CD4-positive, alpha-beta T cell treated with Interleukin-6 for 4 hours (primary cell): ENCODE measurements around the gene CACNG8.
A peak's percentile ranks its signal among the peaks of the same experiment; 100 is the strongest.

Experiments
- DNase-seq: peaks from one replicate; pipeline ENCODE4 v3.0.0-alpha.2; 2020; ENCODE audit warnings: mixed read lengths

The CACNG8 gene

DNA sequence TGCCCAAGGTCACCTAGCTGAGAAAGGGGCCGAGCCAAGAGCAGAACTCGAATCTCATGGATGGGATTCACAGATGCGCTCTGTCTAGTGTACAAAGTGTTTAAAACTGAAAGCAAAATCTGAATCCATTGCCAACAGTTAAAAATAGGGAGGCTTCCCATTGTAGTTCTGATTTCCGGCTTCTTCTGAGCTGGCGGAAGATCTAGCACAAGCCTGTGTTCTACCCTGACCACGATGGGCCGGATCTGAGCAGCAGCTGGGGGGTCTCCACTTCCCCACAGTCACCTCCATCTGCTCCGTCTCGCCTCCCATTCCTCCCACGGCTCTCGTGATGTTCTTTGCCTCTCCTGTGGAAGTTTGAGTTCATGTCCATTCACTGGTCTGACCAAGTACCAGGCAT lies 2.4 kb downstream of the CACNG8 start:
- DNase-seq = no peak

DNA sequence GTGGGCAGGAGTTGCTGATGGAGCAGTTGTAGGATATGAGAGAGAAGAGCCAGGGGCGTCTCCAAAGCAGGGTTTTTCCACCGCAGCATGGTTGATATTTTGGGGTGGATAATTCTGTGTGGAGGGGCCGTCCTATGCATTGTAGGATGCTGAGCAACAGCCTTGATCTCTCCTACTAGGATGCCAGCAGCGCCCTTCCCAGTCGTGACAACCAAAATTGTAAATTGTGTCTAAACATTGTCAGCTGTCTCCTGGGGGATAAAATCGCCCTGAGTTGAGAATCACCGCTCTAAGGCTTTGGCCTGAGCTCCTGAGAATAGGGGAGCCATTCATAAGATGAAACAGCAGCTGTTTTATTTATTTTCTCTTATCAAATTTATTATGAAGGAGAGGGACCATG lies 4.2 kb downstream of the CACNG8 start:
- DNase-seq = no peak

DNA sequence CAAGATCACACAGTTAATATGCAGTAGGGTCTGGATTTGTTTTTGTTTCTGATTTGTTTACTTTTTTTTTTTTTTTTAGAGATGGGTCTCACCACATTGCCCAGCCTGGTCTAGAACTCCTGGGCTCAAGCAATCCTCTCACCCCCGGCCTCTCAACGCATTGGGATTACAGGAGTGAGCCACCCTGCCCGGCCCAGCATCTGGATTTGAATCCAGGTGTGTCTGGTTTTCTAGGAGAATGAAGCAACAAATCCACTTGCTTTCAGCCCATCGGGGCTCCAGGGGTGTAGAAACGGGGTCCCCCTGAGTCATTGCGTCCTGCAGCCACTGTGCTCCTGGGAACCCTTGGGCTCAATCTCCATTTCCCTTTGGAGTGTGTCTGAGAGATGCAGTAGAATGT lies 6.6 kb downstream of the CACNG8 start:
- DNase-seq = no peak

DNA sequence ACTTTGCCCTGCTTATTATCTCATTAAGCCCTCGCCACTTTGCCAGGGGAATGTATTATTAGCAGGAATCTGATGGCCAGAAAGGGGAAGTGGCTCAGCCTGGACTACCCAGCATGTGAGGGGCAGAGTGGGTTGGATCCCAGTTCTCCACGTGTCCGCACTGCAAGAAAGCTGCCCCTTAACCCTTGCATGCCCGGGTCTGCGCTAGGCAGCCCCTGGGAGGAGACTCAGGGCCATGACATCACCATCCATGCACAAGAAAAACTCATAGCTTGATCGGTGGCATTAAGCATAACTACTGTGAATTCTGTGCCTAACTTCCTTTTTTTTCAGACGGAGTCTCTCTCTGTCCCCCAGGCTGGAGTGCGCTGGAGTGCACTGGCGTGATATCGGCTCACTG lies 8.9 kb downstream of the CACNG8 start:
- no peak for DNase-seq

DNA sequence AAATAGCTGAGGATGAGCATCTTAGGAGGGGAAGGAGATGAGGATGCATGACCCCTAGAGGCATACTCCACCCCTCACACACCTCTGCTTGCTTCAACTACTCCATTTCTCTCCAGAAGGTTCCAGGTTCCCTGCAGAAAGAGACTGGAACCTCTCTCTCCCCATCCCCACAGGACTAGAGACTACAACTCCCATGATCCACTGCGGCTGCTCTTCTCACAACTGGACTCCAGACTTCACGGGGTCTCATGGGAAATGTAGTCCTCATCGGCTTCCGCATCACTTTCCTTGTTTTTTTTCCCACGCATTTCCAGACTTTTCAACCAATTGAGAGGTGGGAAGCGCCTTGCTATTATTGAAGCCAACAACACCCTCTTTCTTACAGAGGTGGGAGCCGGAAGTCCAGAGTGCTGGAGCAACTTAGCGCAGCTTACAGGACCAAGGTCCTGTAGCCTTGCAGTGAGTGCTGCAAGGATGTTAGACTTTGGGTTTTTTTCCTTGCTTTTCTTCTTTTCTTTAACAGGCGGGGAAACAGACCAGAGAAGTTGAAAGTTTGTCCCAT lies 14.8 kb downstream of the CACNG8 start:
- DNase-seq = peak; percentile 74

DNA sequence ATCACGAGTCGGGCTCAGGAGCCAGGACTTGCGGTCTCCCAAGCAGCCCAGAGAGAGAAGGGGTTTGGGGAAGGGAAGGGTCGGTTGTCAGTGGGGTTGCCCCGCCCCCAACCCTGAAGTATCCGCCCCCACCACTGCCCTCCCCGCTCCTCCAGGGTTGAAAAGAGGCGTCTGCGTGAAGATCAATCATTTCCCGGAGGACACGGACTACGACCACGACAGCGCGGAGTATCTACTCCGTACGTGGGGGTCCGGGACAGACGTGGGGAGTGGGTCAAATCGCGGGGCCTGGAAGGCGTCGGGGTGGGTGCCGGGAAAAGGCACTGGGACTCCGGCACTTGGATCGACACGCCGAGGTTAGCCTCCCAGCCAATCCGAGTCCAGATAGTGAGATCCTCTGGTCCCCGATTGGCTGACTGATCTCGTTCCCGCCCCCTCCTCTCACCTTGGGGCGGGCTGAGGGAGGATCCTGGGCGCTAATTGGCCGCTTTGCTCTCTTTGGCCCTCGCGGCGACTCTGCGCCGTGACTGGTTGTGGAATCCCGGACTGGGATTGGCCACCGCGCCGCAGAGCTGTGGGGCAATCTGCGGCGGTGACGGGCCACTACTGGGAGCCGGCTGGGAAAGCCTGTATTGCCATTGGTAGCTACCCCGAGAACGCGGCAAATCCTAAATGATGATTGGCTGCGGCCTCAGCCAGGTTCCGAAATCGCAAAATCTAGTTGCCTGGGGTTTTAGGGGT lies 15.4 kb downstream of the CACNG8 start:
- peak; percentile 34 for DNase-seq

DNA sequence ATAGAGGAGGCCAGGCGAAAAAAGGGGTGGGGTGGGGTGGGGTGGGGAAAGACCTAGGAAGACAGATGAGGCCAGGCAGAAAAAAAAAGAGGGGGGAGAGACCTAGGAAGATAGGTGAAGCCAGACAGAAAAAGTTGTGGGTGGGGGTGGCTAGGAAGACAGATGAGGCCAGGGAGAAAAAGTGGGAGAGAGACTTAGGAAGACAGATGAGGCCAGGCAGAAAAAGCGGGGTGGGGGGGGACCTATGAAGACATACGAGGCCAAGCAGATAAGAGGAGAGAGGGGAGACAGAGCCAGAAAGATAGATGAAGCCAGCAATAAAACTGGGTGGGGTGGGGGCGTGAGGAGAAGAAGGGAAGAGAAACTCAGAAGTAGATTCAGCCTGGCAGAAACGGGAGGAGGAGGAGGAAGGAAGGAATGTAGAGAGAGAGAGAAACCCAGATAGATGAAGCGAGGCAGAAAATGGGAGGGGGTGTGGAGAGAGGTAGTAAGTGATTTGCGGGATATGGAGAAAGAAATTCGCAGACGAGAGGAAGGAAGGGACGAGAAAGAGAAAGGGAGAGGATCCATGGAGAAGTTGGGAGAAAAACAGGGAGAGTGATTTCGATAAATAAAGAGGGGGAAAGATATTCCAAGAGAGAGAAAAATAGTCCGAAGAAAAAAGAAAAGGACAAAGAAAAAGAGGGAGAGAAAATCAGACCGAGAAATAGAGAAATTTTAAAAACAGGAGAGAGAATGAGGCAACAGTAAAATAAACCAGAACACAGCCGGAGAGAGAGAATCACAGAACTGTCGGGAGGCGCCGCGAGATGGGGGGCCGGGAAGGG lies 16.5 kb downstream of the CACNG8 start:
- DNase-seq = no peak

DNA sequence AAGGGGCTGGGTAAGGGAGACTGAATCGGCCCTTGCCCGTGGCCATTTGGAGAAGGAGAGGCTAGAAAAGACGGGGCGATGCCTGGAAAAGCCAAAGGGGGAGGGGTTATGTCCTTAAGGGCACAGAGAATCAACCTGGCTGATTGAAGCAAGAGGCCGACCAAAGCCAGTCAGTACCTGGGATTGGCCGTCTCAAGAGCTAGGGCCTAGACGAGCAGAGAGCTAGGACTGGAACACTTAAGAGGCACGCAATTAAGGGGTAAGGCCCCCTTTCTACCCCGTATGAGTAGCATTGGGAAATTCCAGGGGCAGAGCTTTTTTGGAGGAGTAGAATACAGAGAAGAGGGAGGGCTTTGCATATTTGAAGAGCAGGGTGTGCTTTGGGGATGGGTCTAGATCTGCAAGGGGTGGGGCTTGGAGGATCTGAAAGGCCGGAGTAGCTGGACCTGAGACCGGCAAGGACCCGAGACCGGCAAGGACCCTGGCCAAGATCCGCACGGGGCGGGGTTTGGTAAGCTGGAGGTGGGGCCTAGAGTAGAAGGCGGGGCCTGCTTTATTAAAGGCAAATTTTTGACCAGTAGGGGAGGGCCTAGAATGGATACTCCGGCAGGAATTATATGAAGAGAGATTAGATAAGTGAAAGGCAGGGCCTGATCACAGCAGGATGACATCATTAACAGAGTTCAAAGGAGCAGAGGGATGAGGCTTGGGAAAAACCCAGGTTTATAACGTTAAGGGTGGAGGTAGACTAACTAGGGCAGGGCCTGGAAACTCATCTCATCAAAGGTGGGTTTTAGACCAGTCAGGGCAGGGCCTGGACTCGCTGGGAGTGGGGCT lies 18.0 kb downstream of the CACNG8 start:
- no peak for DNase-seq

DNA sequence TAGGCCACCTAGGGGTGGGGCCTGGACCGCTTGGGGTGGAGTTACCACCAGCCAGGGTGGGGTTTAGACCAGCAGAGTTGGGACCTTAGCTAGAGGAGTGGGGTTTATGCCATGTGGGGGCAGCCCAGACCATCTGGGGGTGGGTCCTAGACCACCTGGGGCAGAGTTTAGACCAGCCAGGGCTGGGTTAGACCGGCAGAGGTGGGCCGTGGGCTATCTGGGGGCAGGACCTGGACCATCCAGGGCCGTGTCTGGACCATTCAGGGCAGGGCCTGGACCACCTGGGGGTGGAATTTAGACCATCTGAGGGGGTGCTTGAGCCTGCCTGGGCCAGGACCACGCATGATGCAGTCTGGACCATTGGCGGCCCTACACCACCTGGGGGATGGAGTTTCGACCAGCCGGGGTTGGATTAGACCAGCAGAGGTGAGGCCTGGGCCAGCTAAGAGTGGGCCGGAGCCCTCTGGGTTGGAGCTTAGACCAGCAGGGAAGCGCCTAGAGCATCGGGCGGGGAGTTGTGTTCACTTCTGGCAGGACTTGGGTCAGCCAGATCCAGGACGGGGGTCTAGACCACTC lies 18.7 kb downstream of the CACNG8 start:
- DNase-seq = no peak

DNA sequence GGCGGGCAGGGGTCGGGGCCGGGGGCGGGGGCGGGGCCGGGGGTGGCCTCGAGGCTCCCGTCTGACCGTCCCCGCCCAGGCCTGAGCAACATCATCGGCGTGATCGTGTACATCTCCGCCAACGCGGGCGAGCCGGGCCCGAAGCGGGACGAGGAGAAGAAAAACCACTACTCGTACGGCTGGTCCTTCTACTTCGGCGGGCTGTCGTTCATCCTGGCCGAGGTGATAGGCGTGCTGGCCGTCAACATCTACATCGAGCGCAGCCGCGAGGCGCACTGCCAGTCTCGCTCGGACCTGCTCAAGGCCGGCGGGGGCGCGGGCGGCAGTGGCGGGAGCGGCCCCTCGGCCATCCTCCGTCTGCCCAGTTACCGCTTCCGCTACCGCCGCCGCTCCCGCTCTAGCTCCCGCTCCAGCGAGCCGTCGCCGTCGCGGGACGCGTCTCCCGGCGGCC lies 19.3 kb downstream of the CACNG8 start:
- DNase-seq = no peak

DNA sequence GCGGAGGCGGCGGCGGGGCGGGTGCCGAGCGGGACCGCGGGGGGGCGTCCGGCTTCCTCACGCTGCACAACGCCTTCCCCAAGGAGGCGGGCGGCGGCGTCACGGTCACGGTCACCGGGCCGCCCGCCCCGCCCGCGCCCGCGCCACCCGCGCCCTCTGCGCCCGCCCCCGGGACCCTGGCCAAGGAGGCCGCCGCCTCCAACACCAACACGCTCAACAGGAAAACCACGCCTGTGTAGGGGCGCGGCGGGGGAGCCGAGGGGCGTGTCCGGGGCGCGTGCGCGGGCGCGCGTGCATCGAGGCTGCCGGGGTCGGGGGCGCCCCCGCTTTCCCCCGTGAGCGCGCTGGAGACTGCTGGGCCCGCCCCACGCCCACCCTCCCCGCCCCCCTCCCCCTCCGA lies 19.9 kb downstream of the CACNG8 start:
- peak; percentile 13 for DNase-seq

DNA sequence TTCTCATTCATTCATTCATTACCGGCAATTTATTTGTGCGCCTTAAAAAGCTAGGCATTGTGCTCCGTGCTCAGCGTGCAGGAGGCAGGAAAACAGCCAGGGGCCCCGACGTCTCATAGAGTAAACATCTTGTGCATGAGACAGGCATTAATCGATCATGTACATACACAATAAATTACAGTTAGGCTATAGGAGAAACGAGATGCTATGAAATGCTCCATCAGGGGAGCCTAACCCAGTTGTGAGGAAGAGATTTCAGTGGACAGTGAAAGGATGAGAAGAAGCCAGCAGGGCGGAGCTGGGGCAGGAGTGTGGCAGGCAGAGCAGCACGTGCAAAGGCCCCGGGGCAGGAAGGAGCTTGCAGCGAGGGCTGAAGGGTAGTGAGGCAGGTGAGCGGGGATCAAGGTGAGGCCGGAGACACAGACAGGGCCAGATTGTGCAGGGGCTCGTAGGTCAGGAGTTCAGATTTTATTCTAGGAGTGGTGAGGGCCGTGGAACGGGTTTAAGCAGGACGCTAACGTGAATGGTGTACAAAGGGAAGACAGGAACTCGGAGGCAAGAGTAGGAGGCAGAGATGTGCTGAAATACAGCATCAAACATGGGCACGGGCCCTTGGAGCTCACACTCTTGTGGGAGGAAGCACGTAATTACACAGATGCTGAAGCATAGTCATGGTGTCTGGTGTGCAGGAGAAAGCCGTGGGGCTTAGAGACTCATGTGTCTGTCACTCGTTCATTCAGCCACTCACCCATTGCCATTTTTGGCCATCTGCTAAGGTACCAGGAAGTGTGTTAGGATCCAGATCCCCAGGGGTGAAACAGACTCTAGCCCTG lies 20.9 kb downstream of the CACNG8 start:
- DNase-seq = no peak

DNA sequence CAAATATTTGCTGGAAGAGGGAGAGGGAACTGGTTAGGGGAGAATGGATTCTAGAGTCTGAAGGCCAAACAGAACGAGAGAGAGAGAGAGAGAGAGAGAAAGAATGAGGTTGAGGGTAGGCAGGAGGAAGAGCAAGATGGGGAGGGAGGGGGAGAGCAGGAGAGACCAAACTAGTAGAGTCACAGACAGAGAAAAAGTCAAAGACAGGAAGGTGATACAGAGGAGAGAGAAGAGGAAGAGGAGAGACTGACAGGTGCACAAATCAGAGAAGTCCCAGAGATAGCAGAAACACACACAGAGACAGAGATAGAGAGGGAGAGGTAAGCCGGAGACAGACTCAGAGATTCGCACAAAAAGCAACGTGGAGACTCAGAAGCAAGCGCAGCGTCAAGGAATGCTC lies 23.1 kb downstream of the CACNG8 start:
- DNase-seq = no peak

DNA sequence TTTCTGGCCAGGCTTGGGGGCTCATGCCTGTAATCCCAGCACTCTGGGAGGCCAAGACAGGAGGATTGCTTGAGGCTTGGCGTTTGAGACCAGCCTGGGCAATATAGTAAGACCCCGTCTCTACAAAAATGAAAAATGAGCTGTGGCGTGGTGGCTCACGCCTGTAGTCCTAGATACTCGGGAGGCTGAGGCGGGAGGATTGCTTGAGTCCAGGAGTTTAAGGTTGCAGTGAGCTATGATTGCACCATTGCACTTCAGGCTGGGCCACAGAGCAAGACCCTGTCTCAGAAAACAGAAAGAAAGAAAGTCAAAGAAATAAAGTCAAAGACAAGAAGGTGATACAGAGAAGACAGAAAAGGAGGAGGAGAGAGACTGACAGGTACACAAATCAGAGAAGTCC lies 26.2 kb downstream of the CACNG8 start:
- no peak for DNase-seq

DNA sequence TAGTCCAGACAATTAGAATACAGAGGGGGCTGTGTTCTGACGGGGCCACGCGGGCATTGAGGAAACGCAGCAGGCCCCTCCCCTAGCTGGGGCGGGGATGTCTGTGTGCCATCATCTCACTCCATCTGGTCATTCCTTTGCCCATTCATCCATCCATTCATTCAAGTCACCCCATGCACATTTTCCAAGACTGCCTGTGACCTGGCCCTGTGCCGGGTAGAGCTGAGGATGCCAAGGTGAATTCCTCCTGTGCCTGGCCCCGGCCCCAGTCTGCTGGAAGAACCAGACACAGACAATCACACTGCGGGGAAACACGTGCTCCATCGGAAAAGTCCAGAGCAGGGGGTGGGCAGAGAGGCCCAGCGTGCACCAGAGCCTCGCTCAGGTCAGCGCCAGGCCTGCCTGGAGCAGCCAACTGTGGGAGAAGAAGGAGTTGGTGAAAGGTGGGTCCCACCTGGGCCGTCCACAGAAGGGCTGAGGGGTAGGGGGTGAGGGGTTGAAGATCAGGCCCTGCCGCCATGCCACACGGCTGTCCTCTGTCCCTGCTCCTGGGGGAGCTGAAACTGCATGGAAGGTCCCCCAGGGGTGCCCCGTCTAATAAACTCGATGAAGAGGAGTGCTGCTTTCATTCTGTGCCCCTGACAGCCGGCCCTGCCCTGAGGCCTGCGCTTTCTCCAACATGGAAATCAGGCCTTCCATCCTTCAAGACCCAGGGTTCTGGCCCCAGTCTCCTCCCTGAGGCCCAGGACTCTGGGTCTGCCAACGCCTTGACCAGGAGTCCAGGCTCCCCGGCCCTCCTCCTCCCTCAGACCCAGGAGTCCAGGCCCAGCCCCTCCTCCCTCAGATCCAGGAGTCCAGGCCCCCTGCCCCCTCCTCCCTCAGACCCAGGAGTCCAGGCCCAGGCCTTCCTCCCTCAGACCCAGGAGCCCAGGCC lies 27.1 kb downstream of the CACNG8 start:
- DNase-seq = no peak

DNA sequence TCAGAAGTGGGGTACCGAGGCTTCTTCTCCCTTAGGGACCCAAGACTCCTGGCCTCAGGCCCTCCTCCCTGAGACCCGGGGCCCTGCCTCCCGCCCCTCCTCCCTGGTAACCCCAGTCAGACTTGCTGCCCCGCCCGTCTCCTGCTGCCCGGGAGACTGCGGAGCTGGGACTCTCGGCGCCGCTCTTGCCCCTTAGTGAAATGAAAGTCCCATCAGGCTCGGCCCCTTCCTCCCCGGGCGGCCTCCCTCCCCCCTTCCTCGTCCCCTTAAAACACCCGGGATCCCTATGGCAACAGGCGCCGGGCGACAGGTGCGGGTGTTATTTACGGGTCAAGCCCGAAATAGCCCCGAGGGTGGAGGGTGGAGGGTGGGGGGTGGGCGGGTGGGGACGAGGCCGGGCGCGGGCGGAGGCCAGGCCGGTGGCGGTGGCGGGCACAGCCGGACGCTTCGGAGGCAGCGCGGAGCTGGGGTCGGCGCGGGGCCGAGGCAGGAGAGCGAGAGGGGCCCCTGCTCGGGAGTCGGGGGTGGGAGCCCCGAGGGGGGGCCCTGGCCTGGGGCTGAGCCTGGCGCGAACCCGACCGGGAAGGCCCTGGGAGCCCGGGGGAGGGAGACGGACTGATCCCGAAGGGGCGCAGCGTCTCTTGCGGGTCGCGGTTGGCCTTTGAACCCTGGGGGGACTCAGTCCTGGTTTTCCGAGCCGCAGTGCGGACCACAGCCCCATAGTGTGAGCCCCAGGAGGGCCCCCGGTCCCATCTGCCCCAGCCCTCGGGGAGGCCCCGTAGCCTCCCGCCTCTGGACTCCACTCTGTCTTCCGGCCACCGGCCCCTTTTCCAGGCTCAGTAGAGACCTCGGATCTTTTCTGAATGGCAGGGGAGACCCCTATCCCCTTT lies 28.7 kb downstream of the CACNG8 start, which contains the start of gene CACNG6:
CACNG6 (plus strand) TSS at position 414 of the 890 bp plus-strand sequence. CDS start 1,241 bp downstream, outside the sequence.
- no peak for DNase-seq

DNA sequence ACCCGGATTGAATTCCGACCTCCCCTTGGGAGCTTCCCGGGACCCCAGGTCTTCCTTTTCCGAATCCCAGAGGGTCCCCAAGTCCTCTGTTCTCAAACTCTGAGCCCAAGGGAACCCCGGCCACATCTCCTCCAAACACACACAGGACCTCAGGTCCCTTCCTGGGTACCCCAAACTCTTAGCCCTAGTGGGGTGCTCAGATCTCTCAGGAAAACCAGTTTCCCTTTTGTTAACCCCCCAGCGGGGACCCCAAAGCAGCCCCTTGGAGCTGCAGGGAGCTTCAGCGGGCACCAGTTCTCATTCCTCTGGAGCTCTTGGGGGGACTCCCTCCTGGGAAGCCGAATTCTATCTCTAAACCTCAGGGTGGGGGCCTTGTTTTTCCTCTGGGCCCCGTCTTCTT lies 29.5 kb downstream of the CACNG8 start:
- no peak for DNase-seq

DNA sequence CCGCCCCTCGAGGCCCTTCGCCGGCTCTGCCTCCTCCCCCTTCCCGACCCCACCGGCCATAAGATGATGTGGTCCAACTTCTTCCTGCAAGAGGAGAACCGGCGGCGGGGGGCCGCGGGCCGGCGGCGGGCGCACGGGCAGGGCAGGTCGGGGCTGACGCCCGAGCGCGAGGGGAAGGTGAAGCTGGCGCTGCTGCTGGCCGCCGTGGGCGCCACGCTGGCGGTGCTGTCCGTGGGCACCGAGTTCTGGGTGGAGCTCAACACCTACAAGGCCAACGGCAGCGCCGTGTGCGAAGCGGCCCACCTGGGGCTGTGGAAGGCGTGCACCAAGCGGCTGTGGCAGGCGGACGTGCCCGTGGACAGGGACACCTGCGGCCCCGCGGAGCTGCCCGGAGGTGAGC lies 30.1 kb downstream of the CACNG8 start:
- DNase-seq = no peak

DNA sequence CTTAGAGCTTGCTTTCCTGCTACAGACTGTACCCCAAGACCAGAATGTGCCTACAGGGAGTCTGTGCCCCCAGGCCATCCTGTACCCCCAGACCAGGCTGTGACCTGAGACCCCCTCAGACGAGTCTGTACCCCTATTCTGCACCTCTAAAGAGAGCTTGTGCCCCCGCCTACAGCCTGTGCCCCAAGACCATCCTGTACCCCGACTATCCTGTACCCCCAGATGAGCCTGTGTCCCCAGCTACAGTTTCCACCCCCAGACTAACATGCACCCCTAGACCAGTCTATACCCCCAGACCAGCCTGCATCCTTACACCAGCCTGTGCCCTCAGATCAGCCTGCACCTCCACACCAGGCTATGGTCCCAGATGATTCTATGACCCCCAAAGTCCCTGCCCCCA lies 30.7 kb downstream of the CACNG8 start:
- no peak for DNase-seq
